Lower leg skin (tissue), 4 donors: ENCODE results near the gene SFT2D1. TPM values are rescaled to one million over a fixed set of nuclear protein-coding genes. Genes with fewer than 3 reads are reported as not detected.
"Not testable (repeated sequence)": the region's sequence is repeated elsewhere in the genome, so short reads cannot be mapped to it uniquely, and the experiment has no call there.

Experiments
- DNase-seq, 2 donors: peaks; one replicate each; pipeline ENCODE4 v3.0.0-alpha.2; 2019; ENCODE audit warnings: low spot score in 2 of 2
- H3K4me3 ChIP-seq: fragments of 200-600 bp; sonication (generic); 2 replicates; pipeline ENCODE4 v1.5.1; 2017; ENCODE audit warnings: mild to moderate bottlenecking, low read depth; ENCODE audit not compliant: poor library complexity, severe bottlenecking
- POLR2A ChIP-seq, 2 donors: fragments of 450-650 bp; IDR thresholded peaks; one replicate each; pipeline ENCODE4 v1.6.1; 2016 to 2017; ENCODE audit warnings: antibody characterized with exemption in 2 of 2, mild to moderate bottlenecking in 1 of 2, moderate library complexity in 1 of 2
- WGBS, 2 donors: methylation state at CpG; one replicate each; pipeline ENCODE4 v1.1.5; 2018; 5-methylcytosine and 5-hydroxymethylcytosine counted together
- intact Hi-C: fragments of 100-400 bp; cut with DNase I; formaldehyde crosslinking; loops from one replicate; pipeline ENCODE4 v1.15.0; 2023; ENCODE audit warnings: low total_unique reads
- total RNA-seq, 4 donors: library from RNA; depleted of rRNA; stranded (reverse); fragments of >200 nt; gene quantifications; one replicate each; pipeline ENCODE4 v1.1.0, GENCODE V29; 2016
- TF ChIP-seq, protein P1 (sequence below), 3 donors: fragments of 450-650 bp; IDR thresholded peaks; one replicate each; pipeline ENCODE4 v1.5.1; 2016; ENCODE audit warnings: antibody characterized with exemption in 3 of 3, mild to moderate bottlenecking in 3 of 3, moderate library complexity in 2 of 3

The SFT2D1 gene
- total RNA-seq, 4 donors from 2014 or later = 23.6 to 42.9 (median 31.9) TPM

DNA sequence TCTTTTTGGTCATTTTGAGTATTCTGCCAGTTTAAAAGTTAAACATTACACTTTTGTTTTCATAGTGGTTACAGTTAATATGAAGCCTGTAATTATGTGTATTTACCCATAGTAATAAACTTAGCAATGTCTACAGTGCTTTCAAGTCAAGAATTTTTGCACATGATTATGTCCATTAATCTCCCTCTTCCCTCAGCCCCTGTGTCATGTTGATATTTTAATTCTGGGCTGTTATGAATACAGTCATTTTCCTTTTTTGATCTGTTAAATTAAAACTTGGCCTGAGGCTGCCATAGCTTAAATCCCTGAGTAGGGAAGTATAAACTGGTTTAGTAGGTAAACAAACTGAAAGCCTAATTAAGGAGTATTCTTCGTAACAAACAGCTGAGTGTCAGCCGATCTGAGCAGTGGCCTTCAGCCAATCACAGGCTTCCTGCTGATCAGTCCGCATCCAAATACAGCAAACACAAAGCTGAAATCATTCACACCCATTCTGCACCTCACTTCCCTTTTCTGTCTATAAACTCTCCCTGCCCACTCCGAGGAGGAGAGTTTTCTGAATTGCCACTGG, 9.5 kb upstream of the SFT2D1 start:
- intact Hi-C loops = no loop called here
- no peak for TF ChIP-seq POLR2A (IDR thresholded peaks at IDR 0.05)
- TF ChIP-seq, protein P1, sequence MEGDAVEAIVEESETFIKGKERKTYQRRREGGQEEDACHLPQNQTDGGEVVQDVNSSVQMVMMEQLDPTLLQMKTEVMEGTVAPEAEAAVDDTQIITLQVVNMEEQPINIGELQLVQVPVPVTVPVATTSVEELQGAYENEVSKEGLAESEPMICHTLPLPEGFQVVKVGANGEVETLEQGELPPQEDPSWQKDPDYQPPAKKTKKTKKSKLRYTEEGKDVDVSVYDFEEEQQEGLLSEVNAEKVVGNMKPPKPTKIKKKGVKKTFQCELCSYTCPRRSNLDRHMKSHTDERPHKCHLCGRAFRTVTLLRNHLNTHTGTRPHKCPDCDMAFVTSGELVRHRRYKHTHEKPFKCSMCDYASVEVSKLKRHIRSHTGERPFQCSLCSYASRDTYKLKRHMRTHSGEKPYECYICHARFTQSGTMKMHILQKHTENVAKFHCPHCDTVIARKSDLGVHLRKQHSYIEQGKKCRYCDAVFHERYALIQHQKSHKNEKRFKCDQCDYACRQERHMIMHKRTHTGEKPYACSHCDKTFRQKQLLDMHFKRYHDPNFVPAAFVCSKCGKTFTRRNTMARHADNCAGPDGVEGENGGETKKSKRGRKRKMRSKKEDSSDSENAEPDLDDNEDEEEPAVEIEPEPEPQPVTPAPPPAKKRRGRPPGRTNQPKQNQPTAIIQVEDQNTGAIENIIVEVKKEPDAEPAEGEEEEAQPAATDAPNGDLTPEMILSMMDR (IDR thresholded peaks at IDR 0.05) = no peak
- H3K4me3 ChIP-seq = no peak overlapping the region
- DNase-seq = peak in 1 of 2 donors; percentile 41
- 10 to 11% methylated on average over 4 of the region's 4 CpGs for WGBS, 2 donors

- H3K4me3 ChIP-seq = no peak overlapping the region
- no peak for DNase-seq
- intact Hi-C loops = no loop called here
- WGBS, 2 donors = 88 to 91% methylated on average over 6 of the region's 6 CpGs
- no peak for TF ChIP-seq POLR2A (IDR thresholded peaks at IDR 0.05)
- TF ChIP-seq, protein P1 (IDR thresholded peaks at IDR 0.05) = no peak
These were observed 6.1 kb upstream of the SFT2D1 start for GRCh38 chr6:166348305-166348949.

- H3K4me3 ChIP-seq = no peak overlapping the region
- no peak for DNase-seq
- TF ChIP-seq, protein P1 (IDR thresholded peaks at IDR 0.05) = no peak
- TF ChIP-seq POLR2A (IDR thresholded peaks at IDR 0.05) = no peak
- intact Hi-C loops = no loop called here
These were observed 4.6 kb upstream of the SFT2D1 start for GRCh38 chr6:166346965-166347364.

DNA sequence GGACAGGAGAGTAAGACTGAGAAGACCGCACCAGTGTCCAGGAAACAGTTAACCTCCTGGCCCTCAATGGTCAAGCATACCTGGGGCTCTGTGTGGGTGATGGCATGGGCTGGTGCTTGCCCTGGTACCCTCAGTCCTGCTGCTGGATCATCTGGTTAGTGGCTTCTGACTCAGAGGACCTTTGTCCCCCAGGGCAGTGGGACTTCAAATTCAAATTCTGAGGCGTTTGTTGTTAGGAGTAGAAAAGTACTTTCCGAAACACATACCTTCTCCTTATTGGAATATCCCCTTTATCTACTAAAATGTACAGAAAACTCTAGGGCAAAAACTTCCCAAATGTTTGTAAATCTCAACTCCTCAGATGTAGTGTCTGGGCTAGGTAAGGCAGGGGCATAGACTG, 4.1 kb upstream of the SFT2D1 start:
- no peak overlapping the region for H3K4me3 ChIP-seq
- intact Hi-C loops = no loop called here
- WGBS, 2 donors = 82 to 93% methylated on average over 3 of the region's 3 CpGs
- DNase-seq = no peak
- TF ChIP-seq, protein P1 (IDR thresholded peaks at IDR 0.05) = no peak
- no peak for TF ChIP-seq POLR2A (IDR thresholded peaks at IDR 0.05)

- WGBS, 2 donors = 72 to 76% methylated on average over 9 of the region's 9 CpGs
- intact Hi-C loops, DNase-seq, H3K4me3 ChIP-seq: not testable (repeated sequence)
These were observed 3.3 kb upstream of the SFT2D1 start for GRCh38 chr6:166345672-166346071.

GRCh38 chr6:166344921-166345320, 2.6 kb upstream of the SFT2D1 start:
- 89 to 92% methylated on average over 2 of the region's 2 CpGs for WGBS, 2 donors
- DNase-seq, H3K4me3 ChIP-seq, intact Hi-C loops: not testable (repeated sequence)

GRCh38 chr6:166344240-166344639, 1.9 kb upstream of the SFT2D1 start:
- H3K4me3 ChIP-seq = no peak overlapping the region
- intact Hi-C loops = no loop called here
- TF ChIP-seq, protein P1 (IDR thresholded peaks at IDR 0.05) = no peak
- TF ChIP-seq POLR2A (IDR thresholded peaks at IDR 0.05) = no peak
- WGBS, 2 donors = 90 to 97% methylated on average over 8 of the region's 8 CpGs
- DNase-seq = no peak
